Erythroblast (primary cell): ENCODE measurements around the gene CACNA1C.
A peak's percentile ranks its signal among the peaks of the same experiment; 100 is the strongest.

Experiments
- DNase-seq, 2 experiments: peaks; one replicate each; lab custom pipeline; 2025; lab: John Stamatoyannopoulos, UW
- GATA1 ChIP-seq: IDR thresholded peaks from 2 replicates; pipeline ENCODE4 v1.6.1; 2011; ENCODE audit warnings: low read depth, mild to moderate bottlenecking, control low read depth, low read length, moderate library complexity
- POLR2A ChIP-seq: IDR thresholded peaks from 2 replicates; pipeline ENCODE4 v1.6.1; 2011; ENCODE audit warnings: mild to moderate bottlenecking, low read length

CACNA1C gene

GRCh38 chr12:2180737-2181082 lies 127.9 kb downstream of the CACNA1C start:
- TF ChIP-seq POLR2A (no peak), GATA1 (no peak)
- no peak for DNase-seq

GRCh38 chr12:2183556-2184541 lies 131.1 kb downstream of the CACNA1C start:
- TF ChIP-seq GATA1, result no peak
- no peak for TF ChIP-seq POLR2A
- DNase-seq, result no peak

GRCh38 chr12:2185751-2186341 lies 133.1 kb downstream of the CACNA1C start:
- no peak for DNase-seq
- TF ChIP-seq POLR2A (no peak), GATA1 (no peak)

- TF ChIP-seq GATA1 (no peak), POLR2A (no peak)
- no peak for DNase-seq
Observed at GRCh38 chr12:2187195-2187945, 134.6 kb downstream of the CACNA1C start.

- TF ChIP-seq POLR2A (no peak), GATA1 (no peak)
- no peak for DNase-seq
Observed at GRCh38 chr12:2190085-2190484, 137.3 kb downstream of the CACNA1C start.

GRCh38 chr12:2190896-2191533 lies 138.2 kb downstream of the CACNA1C start:
- DNase-seq, result no peak
- TF ChIP-seq POLR2A (no peak), GATA1 (no peak)

- DNase-seq, result peak in 1 of 2 experiments; percentile 8
- TF ChIP-seq GATA1 (no peak), POLR2A (no peak)
Observed at GRCh38 chr12:2191534-2192153, 138.9 kb downstream of the CACNA1C start.

GRCh38 chr12:2192231-2192630 lies 139.4 kb downstream of the CACNA1C start:
- TF ChIP-seq GATA1 (no peak), POLR2A (no peak)
- DNase-seq, result no peak

- no peak for DNase-seq
- TF ChIP-seq POLR2A, result no peak
- TF ChIP-seq GATA1, result no peak
Observed at GRCh38 chr12:2194060-2194459, 141.3 kb downstream of the CACNA1C start.

- TF ChIP-seq GATA1, result no peak
- no peak for DNase-seq
Observed at GRCh38 chr12:2194571-2194970, 141.8 kb downstream of the CACNA1C start.

GRCh38 chr12:2195085-2195484 lies 142.3 kb downstream of the CACNA1C start:
- TF ChIP-seq GATA1 (no peak), POLR2A (no peak)
- DNase-seq, result no peak

GRCh38 chr12:2198005-2198501 lies 145.3 kb downstream of the CACNA1C start:
- no peak for TF ChIP-seq POLR2A
- DNase-seq, result no peak

GRCh38 chr12:2198542-2198941 lies 145.8 kb downstream of the CACNA1C start:
- no peak for DNase-seq
- TF ChIP-seq POLR2A, result no peak
- no peak for TF ChIP-seq GATA1

- no peak for DNase-seq
- no peak for TF ChIP-seq GATA1
Observed at GRCh38 chr12:2205996-2206395, 153.2 kb downstream of the CACNA1C start.
